ENCODE data around the gene CDH4.

The CDH4 gene

GRCh38 chr20:61566691-61567090, 314.6 kb downstream of the CDH4 start:
- Histone ChIP-seq H3K36me3 (ENCODE audit: control insufficient read depth in 5 of 5, insufficient read depth in 5 of 5, low read length in 5 of 5) (no peaks in the 10 kb centered on the region), H3K9ac (ENCODE audit: low read length in 5 of 5) (no peak overlapping the region), H3K27me3 (ENCODE audit: control insufficient read depth in 5 of 5, insufficient read depth in 4 of 5, low read length in 5 of 5) (peaks cover 0 to 19% (median 13%) of the 10 kb centered on the region in 5 donors), H3K27ac (ENCODE audit: low read depth, low read length) (no peak overlapping the region), H3K4me1 (ENCODE audit: control insufficient read depth in 5 of 5, insufficient read depth in 5 of 5, low read length in 5 of 5) (no peaks in the 10 kb centered on the region), H3K4me3 (ENCODE audit: low read depth in 1 of 5, low read length in 5 of 5) (no peak overlapping the region), H3K9me3 (ENCODE audit: control insufficient read depth in 5 of 5, low read length in 5 of 5) (no peaks in the 10 kb centered on the region)

GRCh38 chr20:61567204-61567603, 315.1 kb downstream of the CDH4 start:
- peaks cover 0 to 19% (median 13%) of the 10 kb centered on the region in 5 donors for H3K27me3 ChIP-seq (ENCODE audit: control insufficient read depth in 5 of 5, insufficient read depth in 4 of 5, low read length in 5 of 5)
- no peak overlapping the region for H3K4me3 ChIP-seq (ENCODE audit: low read depth in 1 of 5, low read length in 5 of 5)

GRCh38 chr20:61569825-61570224, 317.8 kb downstream of the CDH4 start:
- H3K27me3 ChIP-seq (ENCODE audit: control insufficient read depth in 5 of 5, insufficient read depth in 4 of 5, low read length in 5 of 5), result peaks cover 0 to 25% (median 13%) of the 10 kb centered on the region in 5 donors
- no peak overlapping the region for H3K4me3 ChIP-seq (ENCODE audit: low read depth in 1 of 5, low read length in 5 of 5)
- H3K9me3 ChIP-seq (ENCODE audit: control insufficient read depth in 5 of 5, low read length in 5 of 5), result no peaks in the 10 kb centered on the region
- no peak overlapping the region for H3K27ac ChIP-seq (ENCODE audit: low read depth, low read length)
- no peak overlapping the region for H3K9ac ChIP-seq (ENCODE audit: low read length in 5 of 5)
- H3K4me1 ChIP-seq (ENCODE audit: control insufficient read depth in 5 of 5, insufficient read depth in 5 of 5, low read length in 5 of 5), result no peaks in the 10 kb centered on the region
- no peaks in the 10 kb centered on the region for H3K36me3 ChIP-seq (ENCODE audit: control insufficient read depth in 5 of 5, insufficient read depth in 5 of 5, low read length in 5 of 5)

More at GRCh38 chr20:61567204-61567603, 315.1 kb downstream of the CDH4 start:
- Histone ChIP-seq H3K4me1 (ENCODE audit: control insufficient read depth in 5 of 5, insufficient read depth in 5 of 5, low read length in 5 of 5) (no peaks in the 10 kb centered on the region), H3K36me3 (ENCODE audit: control insufficient read depth in 5 of 5, insufficient read depth in 5 of 5, low read length in 5 of 5) (no peaks in the 10 kb centered on the region), H3K9ac (ENCODE audit: low read length in 5 of 5) (no peak overlapping the region), H3K9me3 (ENCODE audit: control insufficient read depth in 5 of 5, low read length in 5 of 5) (no peaks in the 10 kb centered on the region), H3K27ac (ENCODE audit: low read depth, low read length) (no peak overlapping the region)

- no peak overlapping the region for H3K9ac ChIP-seq (ENCODE audit: low read length in 5 of 5)
- no peaks in the 10 kb centered on the region for H3K9me3 ChIP-seq (ENCODE audit: control insufficient read depth in 5 of 5, low read length in 5 of 5)
- H3K4me3 ChIP-seq (ENCODE audit: low read depth in 1 of 5, low read length in 5 of 5), result no peak overlapping the region
- peaks cover 0 to 20% (median 11%) of the 10 kb centered on the region in 5 donors for H3K27me3 ChIP-seq (ENCODE audit: control insufficient read depth in 5 of 5, insufficient read depth in 4 of 5, low read length in 5 of 5)
- H3K27ac ChIP-seq (ENCODE audit: low read depth, low read length), result no peak overlapping the region
- no peaks in the 10 kb centered on the region for H3K4me1 ChIP-seq (ENCODE audit: control insufficient read depth in 5 of 5, insufficient read depth in 5 of 5, low read length in 5 of 5)
- no peaks in the 10 kb centered on the region for H3K36me3 ChIP-seq (ENCODE audit: control insufficient read depth in 5 of 5, insufficient read depth in 5 of 5, low read length in 5 of 5)
Observed at GRCh38 chr20:61570646-61571195, 318.7 kb downstream of the CDH4 start.

- Histone ChIP-seq H3K9ac (ENCODE audit: low read length in 5 of 5) (no peak overlapping the region), H3K4me3 (ENCODE audit: low read depth in 1 of 5, low read length in 5 of 5) (no peak overlapping the region), H3K4me1 (ENCODE audit: control insufficient read depth in 5 of 5, insufficient read depth in 5 of 5, low read length in 5 of 5) (no peaks in the 10 kb centered on the region), H3K9me3 (ENCODE audit: control insufficient read depth in 5 of 5, low read length in 5 of 5) (peaks cover 0 to 2% (median 1%) of the 10 kb centered on the region in 5 donors), H3K36me3 (ENCODE audit: control insufficient read depth in 5 of 5, insufficient read depth in 5 of 5, low read length in 5 of 5) (no peaks in the 10 kb centered on the region), H3K27me3 (ENCODE audit: control insufficient read depth in 5 of 5, insufficient read depth in 4 of 5, low read length in 5 of 5) (peaks cover 0 to 15% (median 10%) of the 10 kb centered on the region in 5 donors), H3K27ac (ENCODE audit: low read depth, low read length) (no peak overlapping the region)
Observed at GRCh38 chr20:61571221-61571620, 319.2 kb downstream of the CDH4 start.

- no peaks in the 10 kb centered on the region for H3K36me3 ChIP-seq (ENCODE audit: control insufficient read depth in 5 of 5, insufficient read depth in 5 of 5, low read length in 5 of 5)
- no peak overlapping the region for H3K9ac ChIP-seq (ENCODE audit: low read length in 5 of 5)
- H3K27ac ChIP-seq (ENCODE audit: low read depth, low read length), result no peak overlapping the region
- peaks cover 0 to 4% (median 4%) of the 10 kb centered on the region in 5 donors for H3K9me3 ChIP-seq (ENCODE audit: control insufficient read depth in 5 of 5, low read length in 5 of 5)
- H3K27me3 ChIP-seq (ENCODE audit: control insufficient read depth in 5 of 5, insufficient read depth in 4 of 5, low read length in 5 of 5), result peaks cover 0 to 14% (median 11%) of the 10 kb centered on the region in 5 donors
- no peaks in the 10 kb centered on the region for H3K4me1 ChIP-seq (ENCODE audit: control insufficient read depth in 5 of 5, insufficient read depth in 5 of 5, low read length in 5 of 5)
- no peak overlapping the region for H3K4me3 ChIP-seq (ENCODE audit: low read depth in 1 of 5, low read length in 5 of 5)
Observed at GRCh38 chr20:61571916-61572711, 320.1 kb downstream of the CDH4 start.

- no peaks in the 10 kb centered on the region for H3K4me1 ChIP-seq (ENCODE audit: control insufficient read depth in 5 of 5, insufficient read depth in 5 of 5, low read length in 5 of 5)
- peaks cover 0 to 14% (median 11%) of the 10 kb centered on the region in 5 donors for H3K27me3 ChIP-seq (ENCODE audit: control insufficient read depth in 5 of 5, insufficient read depth in 4 of 5, low read length in 5 of 5)
- H3K27ac ChIP-seq (ENCODE audit: low read depth, low read length), result no peak overlapping the region
- no peaks in the 10 kb centered on the region for H3K36me3 ChIP-seq (ENCODE audit: control insufficient read depth in 5 of 5, insufficient read depth in 5 of 5, low read length in 5 of 5)
- H3K9ac ChIP-seq (ENCODE audit: low read length in 5 of 5), result no peak overlapping the region
- no peak overlapping the region for H3K4me3 ChIP-seq (ENCODE audit: low read depth in 1 of 5, low read length in 5 of 5)
- peaks cover 0 to 4% (median 4%) of the 10 kb centered on the region in 5 donors for H3K9me3 ChIP-seq (ENCODE audit: control insufficient read depth in 5 of 5, low read length in 5 of 5)
Observed at GRCh38 chr20:61572789-61573188, 320.7 kb downstream of the CDH4 start.

GRCh38 chr20:61573415-61574305, 321.6 kb downstream of the CDH4 start:
- Histone ChIP-seq H3K9ac (ENCODE audit: low read length in 5 of 5) (no peak overlapping the region), H3K4me1 (ENCODE audit: control insufficient read depth in 5 of 5, insufficient read depth in 5 of 5, low read length in 5 of 5) (no peaks in the 10 kb centered on the region), H3K27me3 (ENCODE audit: control insufficient read depth in 5 of 5, insufficient read depth in 4 of 5, low read length in 5 of 5) (peaks cover 0 to 14% (median 10%) of the 10 kb centered on the region in 5 donors)

GRCh38 chr20:61575151-61575937, 323.3 kb downstream of the CDH4 start:
- H3K27ac ChIP-seq (ENCODE audit: low read depth, low read length), result no peak overlapping the region
- peaks cover 0 to 14% (median 8%) of the 10 kb centered on the region in 5 donors for H3K27me3 ChIP-seq (ENCODE audit: control insufficient read depth in 5 of 5, insufficient read depth in 4 of 5, low read length in 5 of 5)

More at GRCh38 chr20:61573415-61574305, 321.6 kb downstream of the CDH4 start:
- Histone ChIP-seq H3K27ac (ENCODE audit: low read depth, low read length) (no peak overlapping the region), H3K36me3 (ENCODE audit: control insufficient read depth in 5 of 5, insufficient read depth in 5 of 5, low read length in 5 of 5) (no peaks in the 10 kb centered on the region), H3K9me3 (ENCODE audit: control insufficient read depth in 5 of 5, low read length in 5 of 5) (peaks cover 0 to 4% (median 4%) of the 10 kb centered on the region in 5 donors), H3K4me3 (ENCODE audit: low read depth in 1 of 5, low read length in 5 of 5) (no peak overlapping the region)

More at GRCh38 chr20:61575151-61575937, 323.3 kb downstream of the CDH4 start:
- Histone ChIP-seq H3K4me3 (ENCODE audit: low read depth in 1 of 5, low read length in 5 of 5) (no peak overlapping the region), H3K9ac (ENCODE audit: low read length in 5 of 5) (no peak overlapping the region), H3K4me1 (ENCODE audit: control insufficient read depth in 5 of 5, insufficient read depth in 5 of 5, low read length in 5 of 5) (no peaks in the 10 kb centered on the region), H3K36me3 (ENCODE audit: control insufficient read depth in 5 of 5, insufficient read depth in 5 of 5, low read length in 5 of 5) (no peaks in the 10 kb centered on the region), H3K9me3 (ENCODE audit: control insufficient read depth in 5 of 5, low read length in 5 of 5) (peaks cover 0 to 4% (median 4%) of the 10 kb centered on the region in 5 donors)

Measured in subcutaneous abdominal adipose tissue (tissue), 5 donors.